Endothelial cell (in vitro differentiated cells): ENCODE measurements around the gene GPR3. TPM values are rescaled to one million over a fixed set of nuclear protein-coding genes. Genes with fewer than 3 reads are reported as not detected.

Experiments
- DNase-seq: peaks from one replicate; pipeline ENCODE4 v3.0.0; 2021; ENCODE audit warnings: low spot score
- H3K27ac Mint-ChIP-seq: one replicate; pipeline ENCODE4 v1.8.0; 2021; ENCODE audit warnings: mixed read lengths, inconsistent platforms; ENCODE audit not compliant: unreplicated experiment
- H3K27me3 Mint-ChIP-seq: one replicate; pipeline ENCODE4 v1.8.0; 2021; ENCODE audit warnings: mild to moderate bottlenecking, moderate library complexity, mixed read lengths, inconsistent platforms; ENCODE audit not compliant: unreplicated experiment
- H3K36me3 Mint-ChIP-seq: one replicate; pipeline ENCODE4 v1.8.0; 2021; ENCODE audit warnings: mild to moderate bottlenecking, low read depth, mixed read lengths, inconsistent platforms; ENCODE audit not compliant: unreplicated experiment
- H3K4me1 Mint-ChIP-seq: one replicate; pipeline ENCODE4 v1.8.0; 2021; ENCODE audit warnings: mild to moderate bottlenecking, mixed read lengths, inconsistent platforms; ENCODE audit not compliant: unreplicated experiment
- H3K4me3 Mint-ChIP-seq: one replicate; pipeline ENCODE4 v1.8.0; 2021; ENCODE audit warnings: mild to moderate bottlenecking, mixed read lengths, inconsistent platforms; ENCODE audit not compliant: unreplicated experiment
- H3K9me3 Mint-ChIP-seq: one replicate; pipeline ENCODE4 v1.8.0; 2021; ENCODE audit warnings: mixed read lengths, inconsistent platforms; ENCODE audit not compliant: unreplicated experiment
- CTCF ChIP-seq: fragments of 200-600 bp; sonication (generic); IDR thresholded peaks from one replicate; pipeline ENCODE4 v1.5.0; 2021; ENCODE audit warnings: antibody characterized with exemption; ENCODE audit not compliant: unreplicated experiment
- total RNA-seq: library from RNA; stranded (reverse); fragmentation: NEBNext Ultra II Directional; extraction: Animal tissue kit (Norgen Biotek cat#: 25700); gene quantifications from one replicate; pipeline ENCODE4 v1.2.1, GENCODE V29; 2021; ENCODE audit not compliant: unreplicated experiment

The GPR3 gene
- total RNA-seq, 1 donor from 2014 or later: 2.4 TPM

- peaks cover 7% of the 10 kb centered on the region for H3K36me3 Mint-ChIP-seq
- H3K4me3 Mint-ChIP-seq: no peak overlapping the region
- peaks cover 38% of the 10 kb centered on the region for H3K27me3 Mint-ChIP-seq
- no peak for TF ChIP-seq CTCF
- H3K9me3 Mint-ChIP-seq: no peaks in the 10 kb centered on the region
- no peak overlapping the region for H3K27ac Mint-ChIP-seq
- no peak for DNase-seq
- peaks cover 27% of the 10 kb centered on the region for H3K4me1 Mint-ChIP-seq
Measured at GRCh38 chr1:27397749-27398148, 5.3 kb downstream of the GPR3 start.

GRCh38 chr1:27398405-27399149, 6.2 kb downstream of the GPR3 start:
- Mint-ChIP-seq H3K4me3 (no peak overlapping the region), H3K9me3 (no peaks in the 10 kb centered on the region), H3K36me3 (peaks cover 7% of the 10 kb centered on the region), H3K4me1 (peaks cover 29% of the 10 kb centered on the region), H3K27ac (peak overlapping the region; percentile 64), H3K27me3 (peaks cover 37% of the 10 kb centered on the region)
- no peak for TF ChIP-seq CTCF
- no peak for DNase-seq

GRCh38 chr1:27399251-27400025, 7.0 kb downstream of the GPR3 start:
- no peak for TF ChIP-seq CTCF

GRCh38 chr1:27400082-27400962, 7.9 kb downstream of the GPR3 start:
- peaks cover 37% of the 10 kb centered on the region for H3K27me3 Mint-ChIP-seq
- peak overlapping the region; percentile 58 for H3K27ac Mint-ChIP-seq
- H3K9me3 Mint-ChIP-seq: no peaks in the 10 kb centered on the region
- peaks cover 12% of the 10 kb centered on the region for H3K36me3 Mint-ChIP-seq
- DNase-seq: no peak
- TF ChIP-seq CTCF: no peak
- H3K4me1 Mint-ChIP-seq: peaks cover 35% of the 10 kb centered on the region
- peak overlapping the region; percentile 69 for H3K4me3 Mint-ChIP-seq

More at GRCh38 chr1:27399251-27400025, 7.0 kb downstream of the GPR3 start:
- H3K9me3 Mint-ChIP-seq: no peaks in the 10 kb centered on the region
- H3K27me3 Mint-ChIP-seq: peaks cover 37% of the 10 kb centered on the region
- H3K27ac Mint-ChIP-seq: peak overlapping the region; percentile 64
- peaks cover 35% of the 10 kb centered on the region for H3K4me1 Mint-ChIP-seq
- DNase-seq: no peak
- H3K4me3 Mint-ChIP-seq: no peak overlapping the region
- H3K36me3 Mint-ChIP-seq: peaks cover 13% of the 10 kb centered on the region
